Fibroblast of pulmonary artery (primary cell): Measurements from ENCODE around the gene SELENOM.

Source experiments
- DNase-seq: peaks from one replicate; pipeline ENCODE4 v3.0.0-alpha.2; 2010; ENCODE audit warnings: low read depth
- H3K4me3 ChIP-seq: replicated peaks from 2 replicates; pipeline ENCODE4 v1.5.1; 2011; ENCODE audit warnings: low read depth, mild to moderate bottlenecking, control low read depth, low read length, moderate library complexity
- CTCF ChIP-seq: IDR thresholded peaks from 2 replicates; pipeline ENCODE4 v1.5.1; 2011; ENCODE audit warnings: mild to moderate bottlenecking, control low read depth, low read length, inconsistent platforms; ENCODE audit errors: missing control alignments

SELENOM gene

DNA sequence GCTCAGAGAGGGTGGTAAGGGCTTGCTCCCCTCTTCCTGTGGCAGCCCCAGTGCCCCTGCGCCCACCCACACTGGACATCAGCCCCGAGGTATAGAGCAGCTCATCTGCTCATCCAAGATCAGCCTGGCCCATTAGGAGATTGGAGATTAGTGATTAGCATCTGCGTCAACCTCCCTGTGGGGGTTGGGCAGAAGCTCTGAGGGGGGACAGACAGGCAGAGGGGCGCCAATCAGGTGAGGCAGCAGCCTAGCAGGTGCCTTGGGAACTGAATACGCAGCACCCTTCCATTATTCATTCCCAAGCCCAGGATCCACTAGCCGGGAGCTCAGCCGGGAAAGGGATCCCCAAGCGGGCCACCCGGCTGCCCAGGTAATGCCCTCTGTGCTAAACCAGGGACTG, 15.2 kb downstream of the SELENOM start:
- TF ChIP-seq CTCF = no peak
- no peak for DNase-seq
- no peak overlapping the region for H3K4me3 ChIP-seq

GRCh38 chr22:31091106-31091975, 16.0 kb downstream of the SELENOM start:
- no peak for DNase-seq
- H3K4me3 ChIP-seq = no peak overlapping the region
- no peak for TF ChIP-seq CTCF

DNA sequence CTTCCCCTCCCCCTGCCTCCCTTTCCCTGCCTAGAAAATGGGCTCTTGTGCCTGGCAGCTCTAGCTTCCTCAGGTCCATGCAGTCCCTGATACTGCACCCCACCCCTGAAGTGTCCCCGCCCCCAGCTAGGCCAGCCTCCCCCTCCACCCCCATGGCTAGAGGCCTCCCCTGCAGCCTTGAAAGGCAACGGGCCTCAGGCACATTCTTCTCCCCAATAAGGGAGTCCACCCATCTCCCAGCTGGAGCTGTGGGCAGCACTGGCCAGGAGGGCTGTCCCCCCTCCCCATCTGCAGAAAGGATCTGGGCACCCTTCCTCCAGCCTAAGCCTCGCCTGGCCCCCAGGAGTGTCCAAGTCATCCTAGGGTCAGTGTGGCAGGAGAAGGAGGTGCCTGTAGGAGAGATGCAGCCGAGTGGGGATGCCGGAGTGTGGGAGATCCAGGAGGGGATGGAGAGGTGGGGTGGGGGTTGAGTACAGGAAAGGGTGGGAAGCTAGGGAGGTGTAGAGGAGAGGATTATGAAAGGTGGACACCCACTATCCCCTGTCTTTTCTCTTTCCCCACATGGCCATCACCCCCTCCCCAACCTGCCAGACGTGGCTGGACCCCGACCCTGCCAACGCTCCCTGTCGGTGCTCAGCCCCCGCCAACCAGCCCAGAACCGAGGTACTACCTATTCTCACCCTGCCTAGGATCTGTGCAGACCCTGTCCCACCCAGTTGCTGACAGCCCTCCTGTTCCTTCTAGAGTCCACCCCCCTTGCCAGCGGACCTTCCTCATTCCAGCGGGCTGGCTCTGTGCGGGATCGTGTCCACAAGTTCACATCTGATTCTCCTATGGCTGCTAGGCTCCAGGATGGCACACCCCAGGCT, 16.9 kb downstream of the SELENOM start:
- DNase-seq = no peak
- no peak overlapping the region for H3K4me3 ChIP-seq
- TF ChIP-seq CTCF = no peak

DNA sequence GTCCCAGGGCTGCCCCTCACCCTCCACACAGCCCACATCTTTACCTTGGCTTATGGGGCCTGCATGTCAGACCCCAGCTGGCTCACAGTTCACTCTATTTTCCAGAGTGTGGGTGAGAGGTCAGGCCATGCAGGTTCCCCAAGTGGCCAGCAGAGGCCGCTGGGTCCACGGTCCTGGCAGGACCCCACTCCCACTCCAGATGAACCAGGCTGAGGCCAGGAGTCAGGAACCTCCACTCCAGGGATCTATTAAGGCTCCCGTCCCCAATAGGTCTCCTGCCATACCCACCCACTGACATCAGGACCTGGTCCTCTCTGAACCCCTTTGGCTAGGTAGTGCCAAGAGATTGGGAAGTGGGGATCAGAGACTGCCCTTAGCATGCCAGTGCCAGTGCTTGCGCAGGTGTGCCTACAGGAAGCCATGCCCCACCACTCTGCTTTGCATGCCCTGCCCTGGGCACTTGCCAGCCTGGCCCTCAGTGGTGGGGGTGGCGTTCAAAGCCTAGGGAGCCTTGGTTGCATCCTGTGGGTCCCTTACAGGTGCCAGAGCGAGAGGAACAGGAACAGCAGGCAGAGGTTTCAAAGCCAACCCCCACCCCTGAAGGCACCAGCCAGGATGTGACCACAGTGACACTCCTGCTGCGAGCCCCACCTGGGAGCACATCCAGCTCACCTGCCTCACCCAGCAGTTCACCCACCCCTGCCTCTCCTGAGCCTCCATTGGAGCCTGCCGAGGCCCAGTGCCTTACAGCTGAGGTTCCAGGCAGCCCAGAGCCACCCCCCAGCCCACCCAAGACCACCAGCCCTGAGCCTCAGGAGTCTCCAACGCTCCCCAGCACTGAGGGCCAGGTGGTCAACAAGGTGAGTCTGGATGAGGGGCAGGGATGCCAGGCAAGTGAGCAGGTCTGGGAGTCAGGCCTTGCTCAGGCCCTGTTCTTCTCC, 17.9 kb downstream of the SELENOM start:
- peak; percentile 87 for TF ChIP-seq CTCF
- H3K4me3 ChIP-seq = no peak overlapping the region
- DNase-seq = peak; percentile 62

- TF ChIP-seq CTCF = no peak
- DNase-seq = no peak
- H3K4me3 ChIP-seq = no peak overlapping the region
Measured at GRCh38 chr22:31088233-31088986, 19.0 kb downstream of the SELENOM start.
